Thoracic aorta (tissue), 2 donors: Measurements from ENCODE around the gene PDGFD. TPM values are rescaled to one million over a fixed set of nuclear protein-coding genes. Genes with fewer than 3 reads are reported as not detected.

Source experiments
- ATAC-seq: fragments of 150-250 bp; one replicate; pipeline ENCODE4 v1.8.0; 2017; ENCODE audit warnings: low read depth; ENCODE audit not compliant: insufficient number of reproducible peaks, low FRiP score
- DNase-seq: peaks from one replicate; pipeline ENCODE4 v3.0.0-alpha.2; 2020; ENCODE audit warnings: low spot score
- H3K27ac ChIP-seq, 2 donors: fragments of 200-600 bp; sonication (generic); 1 replicate in 1 of 2; 2 replicates in 1 of 2; pipeline ENCODE4 v1.5.1; 2016; ENCODE audit warnings: mild to moderate bottlenecking in 2 of 2, moderate library complexity in 2 of 2
- H3K27me3 ChIP-seq: fragments of 200-600 bp; sonication (generic); replicated peaks from 2 replicates; pipeline ENCODE4 v1.6.0; 2016; ENCODE audit warnings: mild to moderate bottlenecking; ENCODE audit not compliant: insufficient read depth
- H3K36me3 ChIP-seq: fragments of 200-600 bp; sonication (generic); one replicate; pipeline ENCODE4 v1.5.1; 2016
- H3K4me1 ChIP-seq, 2 donors: fragments of 200-600 bp; sonication (generic); 1 replicate in 1 of 2; 2 replicates in 1 of 2; pipeline versions ENCODE4 v1.5.1 to v1.6.0; 2016; ENCODE audit warnings: low read depth in 2 of 2, mild to moderate bottlenecking in 1 of 2; ENCODE audit not compliant: control insufficient read depth in 1 of 2
- H3K4me3 ChIP-seq: fragments of 200-600 bp; sonication (generic); 2 replicates; pipeline ENCODE4 v1.5.1; 2016; ENCODE audit warnings: mild to moderate bottlenecking
- H3K9me3 ChIP-seq: fragments of 200-600 bp; sonication (generic); 2 replicates; pipeline ENCODE4 v1.5.1; 2016
- total RNA-seq, 2 donors: library from RNA; depleted of rRNA; stranded (reverse); fragments of >200 nt; gene quantifications; one replicate each; pipeline versions ENCODE4 v1.1.0 to v1.2.3, GENCODE V29; 2016
- TF ChIP-seq, protein P1 (sequence below): fragments of 200-600 bp; sonication (generic); IDR thresholded peaks from one replicate; pipeline ENCODE4 v1.5.1; 2019; ENCODE audit warnings: antibody characterized with exemption

Gene PDGFD
- total RNA-seq, 2 donors from 2014 or later = 135 to 152 TPM

DNA sequence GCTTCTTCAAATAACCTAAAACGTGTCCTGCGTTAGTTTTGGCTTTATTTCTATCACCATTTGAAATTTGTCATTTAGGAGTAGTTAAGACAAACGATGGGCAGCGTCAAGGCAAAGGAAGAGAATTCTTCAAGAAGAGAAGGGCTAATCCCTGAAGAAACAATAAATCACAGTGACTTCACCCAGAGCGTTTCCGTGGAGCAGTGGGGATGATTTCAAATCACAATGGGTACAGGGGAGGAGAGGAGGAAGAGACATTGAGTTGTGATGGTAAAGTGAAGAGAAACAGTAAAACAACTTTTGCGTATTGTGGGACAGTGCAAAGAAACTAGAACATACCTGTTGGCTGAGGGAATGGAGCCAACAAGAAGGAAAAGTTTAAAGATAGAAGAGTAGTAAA lies 9.7 kb downstream of the PDGFD start:
- Histone ChIP-seq H3K27ac (no peak overlapping the region), H3K27me3 (no peaks in the 10 kb centered on the region), H3K4me3 (no peak overlapping the region), H3K36me3 (no peaks in the 10 kb centered on the region), H3K9me3 (no peaks in the 10 kb centered on the region), H3K4me1 (no peaks in the 10 kb centered on the region)
- TF ChIP-seq, protein P1, sequence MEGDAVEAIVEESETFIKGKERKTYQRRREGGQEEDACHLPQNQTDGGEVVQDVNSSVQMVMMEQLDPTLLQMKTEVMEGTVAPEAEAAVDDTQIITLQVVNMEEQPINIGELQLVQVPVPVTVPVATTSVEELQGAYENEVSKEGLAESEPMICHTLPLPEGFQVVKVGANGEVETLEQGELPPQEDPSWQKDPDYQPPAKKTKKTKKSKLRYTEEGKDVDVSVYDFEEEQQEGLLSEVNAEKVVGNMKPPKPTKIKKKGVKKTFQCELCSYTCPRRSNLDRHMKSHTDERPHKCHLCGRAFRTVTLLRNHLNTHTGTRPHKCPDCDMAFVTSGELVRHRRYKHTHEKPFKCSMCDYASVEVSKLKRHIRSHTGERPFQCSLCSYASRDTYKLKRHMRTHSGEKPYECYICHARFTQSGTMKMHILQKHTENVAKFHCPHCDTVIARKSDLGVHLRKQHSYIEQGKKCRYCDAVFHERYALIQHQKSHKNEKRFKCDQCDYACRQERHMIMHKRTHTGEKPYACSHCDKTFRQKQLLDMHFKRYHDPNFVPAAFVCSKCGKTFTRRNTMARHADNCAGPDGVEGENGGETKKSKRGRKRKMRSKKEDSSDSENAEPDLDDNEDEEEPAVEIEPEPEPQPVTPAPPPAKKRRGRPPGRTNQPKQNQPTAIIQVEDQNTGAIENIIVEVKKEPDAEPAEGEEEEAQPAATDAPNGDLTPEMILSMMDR = no peak
- no peak for ATAC-seq
- no peak for DNase-seq

GRCh38 chr11:104152941-104153505 lies 10.9 kb downstream of the PDGFD start:
- no peaks in the 10 kb centered on the region for H3K36me3 ChIP-seq
- H3K9me3 ChIP-seq = no peaks in the 10 kb centered on the region
- DNase-seq = no peak
- no peak overlapping the region for H3K27ac ChIP-seq
- H3K4me1 ChIP-seq = no peaks in the 10 kb centered on the region
- H3K27me3 ChIP-seq = no peaks in the 10 kb centered on the region
- H3K4me3 ChIP-seq = no peak overlapping the region
- no peak for ATAC-seq
- TF ChIP-seq, protein P1 = no peak

DNA sequence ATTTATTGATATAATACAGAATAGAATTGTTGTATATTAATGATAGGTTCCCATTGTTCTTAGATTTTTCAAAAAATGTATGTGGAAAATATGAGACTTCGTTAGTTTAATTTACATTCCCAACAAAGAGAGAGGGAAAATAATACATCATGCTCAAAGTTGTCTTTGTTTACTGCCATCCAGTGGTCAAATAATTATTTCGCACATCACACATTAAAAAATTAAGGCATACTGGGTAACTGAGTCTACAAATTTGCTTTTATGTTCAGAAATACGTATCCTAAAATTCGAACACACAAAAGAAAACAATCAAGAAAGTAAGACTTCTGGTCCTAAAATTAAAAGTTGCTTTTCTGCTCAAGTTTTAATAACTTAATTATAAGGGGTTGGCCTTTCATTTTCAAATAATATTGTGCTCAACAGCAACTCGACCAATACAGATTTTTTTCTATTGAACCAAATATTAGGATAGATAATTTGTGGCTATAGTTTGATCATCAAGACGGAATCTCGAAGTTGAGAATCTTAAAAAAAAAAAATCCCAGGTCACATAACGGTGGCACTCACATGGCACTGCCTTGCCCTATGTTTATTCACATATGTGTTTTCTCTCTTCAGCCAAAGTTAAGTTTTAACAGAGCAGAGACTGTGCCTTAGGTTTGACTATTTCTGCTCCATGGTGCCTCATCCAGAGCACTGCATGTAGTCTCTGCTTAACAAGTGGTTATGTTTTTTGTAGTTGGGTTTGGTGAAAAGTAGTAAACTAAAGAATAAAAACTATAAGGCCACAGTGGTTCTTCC lies 12.3 kb downstream of the PDGFD start:
- DNase-seq = no peak
- H3K4me3 ChIP-seq = no peak overlapping the region
- no peaks in the 10 kb centered on the region for H3K36me3 ChIP-seq
- no peaks in the 10 kb centered on the region for H3K4me1 ChIP-seq
- no peak overlapping the region for H3K27ac ChIP-seq
- no peak for ATAC-seq
- no peaks in the 10 kb centered on the region for H3K9me3 ChIP-seq
- H3K27me3 ChIP-seq = no peaks in the 10 kb centered on the region
- TF ChIP-seq, protein P1 = peak; percentile 10

GRCh38 chr11:104148706-104149105 lies 15.2 kb downstream of the PDGFD start:
- no peak overlapping the region for H3K27ac ChIP-seq
- no peaks in the 10 kb centered on the region for H3K9me3 ChIP-seq
- no peak overlapping the region for H3K4me3 ChIP-seq
- ATAC-seq (no peak), DNase-seq (no peak)
- H3K4me1 ChIP-seq = no peaks in the 10 kb centered on the region
- H3K27me3 ChIP-seq = no peaks in the 10 kb centered on the region
- H3K36me3 ChIP-seq = no peaks in the 10 kb centered on the region
- TF ChIP-seq, protein P1 = no peak

- Histone ChIP-seq H3K27me3 (no peaks in the 10 kb centered on the region), H3K27ac (no peak overlapping the region), H3K36me3 (no peaks in the 10 kb centered on the region), H3K4me3 (no peak overlapping the region), H3K4me1 (no peaks in the 10 kb centered on the region), H3K9me3 (no peaks in the 10 kb centered on the region)
- TF ChIP-seq, protein P1 = no peak
- ATAC-seq = no peak
- DNase-seq = no peak
Observed at GRCh38 chr11:104148074-104148473, 15.9 kb downstream of the PDGFD start.
